8988T (cell line): ENCODE measurements around the gene WBP2NL.

Experiments
- DNase-seq: peaks from one replicate; pipeline ENCODE4 v3.0.0; 2011

WBP2NL gene

DNA sequence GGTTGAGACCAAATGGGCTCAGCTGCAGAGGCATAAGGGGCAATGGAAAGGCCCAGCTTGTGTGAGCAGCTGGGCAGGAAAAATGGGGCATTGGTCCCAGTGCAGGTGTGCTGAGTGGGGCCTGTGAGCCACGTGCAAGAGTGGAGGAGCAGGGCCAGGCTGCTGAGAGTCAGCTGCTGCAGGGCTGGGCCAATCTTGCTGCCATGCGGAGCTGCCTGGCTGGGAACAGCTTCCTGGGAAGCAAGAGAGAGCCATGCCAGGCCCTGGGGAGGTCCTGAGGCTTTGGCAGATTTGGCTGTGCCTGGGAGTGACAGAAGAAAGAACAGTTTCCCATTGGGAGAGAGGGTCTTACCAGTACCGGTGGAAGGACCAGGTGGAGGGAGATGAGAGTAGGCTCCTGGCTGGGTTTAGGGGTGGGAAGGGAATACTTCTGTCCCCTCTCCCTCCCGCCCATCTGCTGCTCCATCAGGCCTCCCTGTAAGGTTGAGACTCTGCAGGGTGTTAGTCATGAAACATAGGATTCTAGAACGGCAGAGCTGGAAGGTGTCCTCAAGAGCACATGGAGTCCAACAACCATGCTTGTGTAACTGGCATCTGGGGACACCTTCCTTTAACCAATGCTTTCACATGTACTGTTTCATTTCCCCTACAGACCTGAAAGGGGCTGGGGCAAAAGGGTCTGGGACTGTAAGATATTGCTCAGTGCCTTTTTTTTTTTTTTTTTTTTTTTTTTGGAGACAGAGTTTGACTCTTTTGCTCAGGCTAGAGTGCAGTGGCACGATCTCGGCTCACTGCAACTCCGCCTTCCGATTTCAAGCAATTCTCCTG, 19.0 kb upstream of the WBP2NL start:
- DNase-seq = no peak

- DNase-seq = no peak
These were observed 15.7 kb upstream of the WBP2NL start for GRCh38 chr22:41982865-41983264.

GRCh38 chr22:41983513-41984405, 14.8 kb upstream of the WBP2NL start:
- no peak for DNase-seq

GRCh38 chr22:41987276-41987675, 11.3 kb upstream of the WBP2NL start:
- DNase-seq = no peak

DNA sequence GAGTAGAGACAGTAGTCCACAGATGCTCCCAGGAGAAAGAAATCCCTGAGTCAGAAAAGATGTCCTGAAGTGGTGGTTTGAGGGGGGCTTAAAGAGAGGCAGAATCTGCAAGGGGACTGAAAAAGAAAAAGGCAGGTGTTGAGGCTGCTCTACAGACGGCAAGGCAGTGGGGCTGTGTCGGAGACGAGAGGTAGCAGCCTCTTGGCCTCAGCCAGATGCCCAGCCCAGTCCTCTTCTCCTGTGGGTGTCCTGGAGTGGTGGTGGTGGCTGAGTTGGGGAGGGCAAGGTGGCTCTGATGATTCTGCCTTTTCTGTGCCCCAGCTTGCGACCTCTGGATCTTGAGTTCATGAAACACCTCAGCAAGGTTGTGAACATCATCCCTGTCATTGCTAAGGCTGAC, 9.3 kb upstream of the WBP2NL start:
- DNase-seq = no peak

DNA sequence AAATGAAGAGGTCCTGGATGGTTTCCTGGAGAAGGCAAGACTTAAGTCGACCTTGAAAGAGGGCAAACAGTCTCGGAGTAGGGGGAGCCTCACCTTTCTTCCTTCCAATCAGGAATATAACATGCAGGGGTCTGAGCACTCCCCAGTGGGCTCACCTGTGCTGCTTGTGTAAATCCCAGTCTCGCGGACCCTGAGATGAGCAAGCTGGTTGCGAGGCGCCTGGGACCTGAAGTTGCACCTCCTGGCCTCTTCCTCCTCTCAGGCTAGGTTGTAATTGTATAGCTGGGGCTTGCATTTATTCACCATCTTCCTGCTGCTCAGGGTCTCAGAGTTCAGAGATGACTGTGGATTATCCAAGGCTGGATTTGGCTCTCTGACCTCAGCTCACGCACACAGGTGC, 7.5 kb upstream of the WBP2NL start:
- no peak for DNase-seq

GRCh38 chr22:41992496-41992895, 6.1 kb upstream of the WBP2NL start:
- DNase-seq = no peak

GRCh38 chr22:41995211-41995610, 3.4 kb upstream of the WBP2NL start:
- DNase-seq = no peak

- DNase-seq = no peak
These were observed 1.8 kb upstream of the WBP2NL start for GRCh38 chr22:41996826-41997225.

DNA sequence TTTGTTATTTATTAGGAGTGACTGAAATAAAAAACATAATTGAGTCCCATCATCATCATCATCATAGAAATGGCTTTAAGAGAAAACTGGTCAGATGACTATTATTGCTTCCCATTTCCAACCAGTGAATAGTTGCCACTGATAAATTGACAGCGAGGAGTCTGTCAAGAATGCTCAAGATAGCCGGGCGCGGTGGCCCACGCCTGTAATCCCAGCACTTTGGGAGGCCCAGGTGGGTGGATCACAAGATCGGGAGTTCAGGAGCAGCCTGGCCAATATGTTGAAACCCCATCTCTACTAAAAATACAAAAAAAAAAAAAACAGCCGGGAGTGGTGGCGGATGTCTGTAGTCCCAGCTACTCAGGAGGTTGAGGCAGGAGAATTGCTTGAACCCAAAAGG, 1.9 kb downstream of the WBP2NL start:
- DNase-seq = no peak

DNA sequence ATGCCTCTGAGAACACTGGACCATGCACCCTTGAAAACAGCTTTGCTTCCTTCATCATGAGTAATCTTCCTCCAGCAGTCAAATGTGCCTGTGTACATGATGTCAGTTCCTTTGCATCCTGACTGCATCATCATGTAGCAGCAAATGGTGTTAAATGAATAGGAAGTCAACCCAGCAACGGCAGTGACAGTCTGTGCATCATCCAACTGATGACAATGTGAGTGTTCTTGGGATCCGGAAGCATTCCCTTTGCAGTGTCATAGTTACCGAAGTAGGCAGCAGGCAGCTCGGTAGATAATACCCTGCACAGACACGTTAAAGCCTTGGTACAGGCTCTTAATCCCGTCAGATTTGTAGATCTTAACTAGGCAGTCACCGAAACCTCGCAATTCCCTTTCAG, 2.5 kb downstream of the WBP2NL start:
- DNase-seq = no peak

DNA sequence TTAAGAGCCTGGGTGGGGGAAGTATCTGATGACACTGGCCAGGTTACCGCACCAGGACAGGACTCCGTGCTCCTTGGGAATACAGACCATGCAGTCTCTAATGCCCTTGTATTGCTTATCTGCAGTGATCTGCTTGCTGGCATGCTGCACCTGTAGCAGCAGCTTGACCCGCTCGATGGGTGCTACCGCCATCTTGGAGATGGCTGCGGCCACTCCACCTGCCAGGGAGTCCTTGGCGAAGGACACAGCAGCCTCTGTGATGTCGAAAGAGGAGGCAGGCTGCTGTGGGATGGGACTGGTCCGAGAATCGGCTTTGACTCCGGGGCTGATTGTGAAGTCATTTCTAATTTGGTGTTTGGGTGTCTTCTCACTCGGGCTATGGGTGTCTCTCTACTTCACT, 3.1 kb downstream of the WBP2NL start:
- no peak for DNase-seq

- DNase-seq = no peak
These were observed 9.3 kb downstream of the WBP2NL start for GRCh38 chr22:42007922-42008321.

DNA sequence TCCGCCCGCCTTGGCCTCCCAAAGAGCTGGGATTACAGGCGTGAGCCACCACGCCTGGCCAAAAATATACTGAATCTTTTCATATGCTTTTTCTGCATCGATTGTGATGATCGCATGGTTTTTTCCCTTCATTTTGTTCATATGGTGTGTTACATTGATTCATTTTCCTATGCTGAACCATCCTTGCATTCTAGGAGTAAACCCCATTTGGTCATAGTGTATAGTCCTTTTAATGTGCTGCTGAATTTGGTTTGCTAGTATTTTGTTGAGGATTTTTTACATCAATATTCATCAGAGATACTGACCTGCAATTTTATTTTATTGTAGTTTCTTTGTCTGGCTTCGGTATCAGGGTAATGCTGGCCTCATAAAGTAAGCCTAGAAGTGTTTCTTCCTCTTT, 12.2 kb downstream of the WBP2NL start:
- DNase-seq = no peak

GRCh38 chr22:42013385-42013784, 14.8 kb downstream of the WBP2NL start:
- DNase-seq = no peak

GRCh38 chr22:42016111-42016510, 17.5 kb downstream of the WBP2NL start:
- no peak for DNase-seq

DNA sequence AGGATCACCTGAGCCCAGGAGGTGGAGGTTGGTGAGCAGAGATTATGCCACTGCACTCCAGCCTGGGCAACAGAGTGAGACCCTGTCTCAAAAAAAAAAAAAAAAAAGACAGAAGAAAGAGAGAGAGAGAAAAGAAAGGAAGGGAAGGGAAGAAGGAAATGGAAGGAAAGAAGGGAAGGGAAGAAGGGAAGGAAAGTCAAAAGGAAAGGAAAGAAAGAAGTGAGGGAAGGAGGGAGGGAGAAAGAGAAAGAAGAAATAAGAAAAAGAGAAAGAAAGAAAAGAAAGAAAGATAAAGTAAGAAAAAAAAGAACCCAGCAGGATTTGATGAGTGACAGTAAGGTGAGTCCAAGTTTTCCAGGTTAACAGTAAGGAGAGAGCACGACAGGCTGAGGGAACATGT, 19.6 kb downstream of the WBP2NL start:
- DNase-seq = no peak

DNA sequence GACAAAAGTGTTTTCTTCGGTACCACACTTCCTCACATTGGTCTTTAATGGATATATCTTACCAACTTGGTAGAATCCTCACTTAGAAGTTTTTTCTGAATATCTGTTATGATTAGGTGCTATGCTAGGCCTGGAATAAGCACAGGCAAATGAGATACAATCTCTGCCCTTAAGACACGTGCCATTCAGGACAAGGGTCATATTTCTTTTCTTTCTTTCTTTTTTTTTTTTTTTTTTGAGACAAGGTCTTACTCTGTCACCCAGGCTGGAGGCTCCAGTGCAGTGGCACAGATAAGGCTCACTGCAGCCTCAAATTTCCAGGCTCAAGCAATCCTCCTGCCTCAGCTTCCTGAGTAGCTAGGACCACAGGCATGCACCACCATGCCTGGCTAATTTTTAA, 23.0 kb downstream of the WBP2NL start:
- no peak for DNase-seq

- DNase-seq = no peak
These were observed 23.7 kb downstream of the WBP2NL start for GRCh38 chr22:42022162-42022847.

DNA sequence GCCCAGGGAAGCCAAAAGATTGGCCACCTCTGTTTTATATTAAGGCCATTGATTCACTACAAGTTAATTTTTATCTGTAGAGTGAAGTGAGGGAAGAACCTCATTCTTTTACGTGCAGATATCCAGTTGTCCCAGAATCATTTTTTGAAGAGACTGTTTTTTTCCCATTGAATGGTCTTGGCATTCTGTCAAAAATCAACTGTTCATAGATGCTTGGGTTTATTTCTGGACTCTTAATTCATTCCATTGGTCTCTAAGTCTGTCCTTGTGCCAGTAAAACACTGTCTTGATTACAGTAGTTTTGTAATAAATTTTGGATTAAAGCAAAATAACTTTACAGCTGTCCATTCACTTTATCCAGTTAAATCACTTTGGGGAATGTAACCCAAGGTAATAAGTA, 26.8 kb downstream of the WBP2NL start:
- no peak for DNase-seq

DNA sequence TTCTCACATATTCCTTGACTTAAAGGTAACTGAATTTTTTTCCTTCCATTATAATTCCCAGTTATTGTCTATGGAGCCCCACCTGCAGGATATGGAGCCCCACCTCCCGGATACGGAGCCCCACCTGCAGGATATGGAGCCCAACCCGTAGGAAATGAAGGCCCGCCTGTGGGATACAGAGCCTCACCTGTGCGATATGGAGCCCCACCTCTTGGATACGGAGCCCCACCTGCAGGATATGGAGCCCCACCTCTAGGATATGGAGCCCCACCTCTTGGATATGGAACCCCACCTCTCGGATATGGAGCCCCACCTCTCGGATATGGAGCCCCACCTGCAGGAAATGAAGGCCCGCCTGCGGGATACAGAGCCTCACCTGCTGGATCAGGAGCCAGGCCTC, 28.1 kb downstream of the WBP2NL start:
- DNase-seq = no peak

DNA sequence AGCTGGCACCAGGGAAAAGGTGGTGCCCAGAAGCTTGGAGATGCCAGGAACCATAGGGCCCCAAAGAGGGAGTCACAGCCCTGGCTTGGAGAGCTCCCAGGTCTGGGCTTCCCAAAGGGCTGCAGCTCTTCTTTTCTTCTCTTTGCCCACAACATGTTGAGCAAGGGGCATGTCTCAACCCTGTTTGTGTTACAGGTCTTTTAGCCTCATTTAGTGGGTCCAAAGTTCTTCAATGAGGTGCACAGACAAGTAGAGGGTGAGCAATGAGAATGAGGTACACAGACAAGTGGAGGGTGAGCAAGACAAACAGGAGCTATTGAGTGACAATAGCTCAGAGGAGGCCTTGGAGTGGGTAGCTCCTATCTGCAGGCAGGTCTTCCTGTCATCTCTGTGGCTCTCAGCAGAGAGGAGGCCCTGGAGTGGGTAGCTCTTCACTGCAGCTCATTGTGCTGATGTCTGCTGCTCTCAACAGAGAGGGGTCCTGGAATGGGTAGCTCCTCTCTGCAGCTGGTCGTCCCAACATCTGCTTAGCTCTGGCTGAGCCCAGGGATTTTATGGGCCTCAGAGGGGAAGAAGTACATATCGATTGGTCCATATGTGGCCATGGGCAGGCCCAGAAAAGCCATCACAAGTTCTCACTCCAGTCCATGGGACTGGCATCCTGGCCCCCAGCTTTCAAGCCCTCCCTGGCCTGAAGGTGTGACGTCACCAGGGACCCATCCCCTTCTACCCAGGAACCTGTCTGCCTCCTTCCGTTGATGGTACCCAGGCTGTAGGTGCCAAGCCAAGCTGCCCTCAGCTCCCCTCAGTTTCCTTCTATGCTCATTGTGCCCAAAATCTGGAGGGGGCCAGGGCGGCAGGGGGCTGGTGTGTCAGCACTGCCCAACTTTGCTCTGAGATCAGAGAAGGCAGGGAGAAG, 34.9 kb downstream of the WBP2NL start:
- DNase-seq = no peak

GRCh38 chr22:42035256-42035655, 36.7 kb downstream of the WBP2NL start:
- DNase-seq = no peak
